Mammary epithelial cell (primary cell): ENCODE results near the gene RNF138.

ENCODE experiments used
- CTCF ChIP-seq, 2 donors: IDR thresholded peaks in 1 of 2; conservative IDR thresholded peaks in 1 of 2; 2 replicates each; pipeline ENCODE4 v1.5.1; 2011 to 2012; ENCODE audit warnings: inconsistent platforms in 2 of 2, low read length in 2 of 2, mild to moderate bottlenecking in 2 of 2, control low read depth in 1 of 2, low read depth in 1 of 2; ENCODE audit not compliant: insufficient read depth in 1 of 2; ENCODE audit errors: extremely low read depth in 1 of 2
- EZH2 ChIP-seq: IDR thresholded peaks from 2 replicates; pipeline ENCODE4 v1.6.1; 2012; ENCODE audit warnings: low read length, inconsistent platforms, borderline replicate concordance

- TF ChIP-seq EZH2 (no peak), CTCF (conservative IDR thresholded peaks at IDR 0.05 in 1 of 2, IDR thresholded peaks at IDR 0.05 in 1 of 2; ENCODE audit: extremely low read depth in 1 of 2, insufficient read depth in 1 of 2, low read depth in 1 of 2, low read length in 2 of 2) (no peak)
These were observed 30.4 kb downstream of the RNF138 start for GRCh38 chr18:32122039-32122438.
